Loucy (cell line): ENCODE measurements around the gene CYSTM1.

Experiments used
- H2AFZ ChIP-seq: fragments of 200-600 bp; sonication (generic); 2 replicates; pipeline ENCODE4 v1.6.0; 2016; ENCODE audit warnings: antibody characterized with exemption, mild to moderate bottlenecking, low read length, moderate library complexity
- H3F3A ChIP-seq: fragments of 200-600 bp; 2 replicates; pipeline ENCODE4 v1.6.0; 2016; ENCODE audit warnings: antibody characterized with exemption, low read depth, mild to moderate bottlenecking
- H3K27me3 ChIP-seq: fragments of 200-600 bp; sonication (generic); 2 replicates; pipeline ENCODE4 v1.6.1; 2014; ENCODE audit warnings: low read length, mild to moderate bottlenecking; ENCODE audit not compliant: insufficient read depth, poor library complexity, severe bottlenecking
- H3K36me3 ChIP-seq: fragments of 200-600 bp; sonication (generic); 2 replicates; pipeline ENCODE4 v1.6.1; 2016; ENCODE audit warnings: low read length; ENCODE audit not compliant: insufficient read depth
- H3K4me1 ChIP-seq: fragments of 200-600 bp; sonication (generic); 2 replicates; pipeline ENCODE4 v1.5.1; 2014; ENCODE audit warnings: low read length, mild to moderate bottlenecking; ENCODE audit not compliant: insufficient read depth, poor library complexity, severe bottlenecking
- H3K4me2 ChIP-seq: fragments of 200-600 bp; sonication (generic); 2 replicates; pipeline ENCODE4 v1.6.0; 2014; ENCODE audit warnings: antibody characterized with exemption, low read length, low read depth, mild to moderate bottlenecking; ENCODE audit not compliant: poor library complexity, severe bottlenecking
- H3K4me3 ChIP-seq: fragments of 200-600 bp; sonication (generic); 2 replicates; pipeline ENCODE4 v1.5.1; 2014; ENCODE audit warnings: low read length, mild to moderate bottlenecking, mixed read lengths; ENCODE audit not compliant: poor library complexity, severe bottlenecking
- H3K79me2 ChIP-seq: fragments of 200-600 bp; sonication (generic); 2 replicates; pipeline ENCODE4 v1.6.1; 2014; ENCODE audit warnings: low read length; ENCODE audit not compliant: insufficient read depth
- H3K9ac ChIP-seq: fragments of 200-600 bp; sonication (generic); 2 replicates; pipeline ENCODE4 v1.6.0; 2014; ENCODE audit warnings: mild to moderate bottlenecking, low read depth, low read length, moderate library complexity; ENCODE audit not compliant: poor library complexity, severe bottlenecking
- H3K9me2 ChIP-seq: fragments of 200-600 bp; sonication (generic); replicated peaks from 2 replicates; pipeline ENCODE4 v1.6.1; 2016; ENCODE audit warnings: low read depth, low read length, mixed read lengths
- H3K9me3 ChIP-seq: fragments of 200-600 bp; sonication (generic); 2 replicates; pipeline ENCODE4 v1.6.1; 2014; ENCODE audit warnings: mild to moderate bottlenecking, antibody characterized with exemption, low read length, low read depth; ENCODE audit not compliant: insufficient read depth
- H4K20me1 ChIP-seq: fragments of 200-600 bp; sonication (generic); 2 replicates; pipeline ENCODE4 v1.6.0; 2014; ENCODE audit warnings: antibody characterized with exemption, low read length, mild to moderate bottlenecking; ENCODE audit not compliant: insufficient read depth, poor library complexity, severe bottlenecking
- CTCF ChIP-seq: fragments of 200-600 bp; sonication (generic); conservative IDR thresholded peaks from 2 replicates; pipeline ENCODE4 v1.5.1; 2014; ENCODE audit warnings: mild to moderate bottlenecking, antibody characterized with exemption, low read length
- EZH2phosphoT487 ChIP-seq: fragments of 200-600 bp; IDR thresholded peaks from 2 replicates; pipeline ENCODE4 v1.6.1; 2018; ENCODE audit warnings: antibody characterized with exemption, mild to moderate bottlenecking, moderate library complexity, borderline replicate concordance

Gene CYSTM1

GRCh38 chr5:140190872-140191218 is 15.9 kb downstream of the CYSTM1 start:
- Histone ChIP-seq H3K36me3 (no peaks in the 10 kb centered on the region), H3K4me2 (no peak overlapping the region), H3K9me2 (no peaks in the 10 kb centered on the region), H3K9ac (no peak overlapping the region), H3K27me3 (no peaks in the 10 kb centered on the region), H3K4me3 (no peak overlapping the region), H4K20me1 (no peaks in the 10 kb centered on the region), H3F3A (no peaks in the 10 kb centered on the region), H3K79me2 (no peaks in the 10 kb centered on the region), H2AFZ (no peak overlapping the region), H3K4me1 (peaks cover 11% of the 10 kb centered on the region), H3K9me3 (no peaks in the 10 kb centered on the region)
- TF ChIP-seq EZH2phosphoT487 (no peak), CTCF (no peak)

DNA sequence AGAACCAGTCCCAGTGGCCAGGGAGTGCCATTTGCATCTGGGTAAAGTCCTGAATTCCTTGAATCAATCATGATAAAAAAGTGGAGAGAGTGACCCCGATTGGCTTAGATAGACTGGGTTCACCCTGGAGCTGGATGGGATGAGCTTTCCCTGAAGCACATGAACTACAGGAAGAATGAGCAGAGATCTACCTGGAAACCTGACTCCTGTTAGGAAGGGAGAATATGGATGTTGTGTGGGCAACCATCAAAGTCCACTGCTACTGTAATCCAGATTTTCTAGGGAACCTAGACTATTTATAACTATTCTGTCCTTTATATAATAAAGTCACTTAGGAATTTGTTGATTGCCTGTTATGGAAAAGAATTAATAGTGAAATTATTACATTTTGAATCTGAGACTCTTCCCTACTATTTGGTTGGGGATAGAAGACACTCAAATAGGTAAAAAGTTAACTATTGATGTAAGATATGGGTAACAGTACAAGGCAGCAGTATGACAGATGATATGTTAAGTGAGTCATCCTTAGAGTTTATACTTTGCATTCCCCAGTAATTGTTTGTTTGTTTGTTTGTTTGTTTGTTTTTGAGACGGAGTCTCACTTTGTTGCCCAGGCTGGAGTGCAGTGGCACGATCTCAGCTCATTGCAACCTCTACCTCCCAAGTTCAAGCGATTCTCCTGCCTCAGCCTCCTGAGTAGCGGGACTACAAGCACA is 17.9 kb downstream of the CYSTM1 start:
- Histone ChIP-seq H4K20me1 (no peaks in the 10 kb centered on the region), H3K4me1 (peaks cover 11% of the 10 kb centered on the region), H3K36me3 (no peaks in the 10 kb centered on the region), H3K9me3 (no peaks in the 10 kb centered on the region), H3K9me2 (no peaks in the 10 kb centered on the region), H3K4me2 (no peak overlapping the region), H3K4me3 (no peak overlapping the region), H2AFZ (no peak overlapping the region), H3K79me2 (no peaks in the 10 kb centered on the region), H3K9ac (no peak overlapping the region), H3K27me3 (no peaks in the 10 kb centered on the region), H3F3A (no peaks in the 10 kb centered on the region)
- no peak for TF ChIP-seq CTCF
- no peak for TF ChIP-seq EZH2phosphoT487

GRCh38 chr5:140194662-140195061 is 19.7 kb downstream of the CYSTM1 start:
- Histone ChIP-seq H3K4me1 (peaks cover 11% of the 10 kb centered on the region), H3K4me2 (peak overlapping the region; percentile 39), H2AFZ (0 out of 2 replicates have a peak overlapping the region, but pooled peaks have one; percentile 1), H3K79me2 (no peaks in the 10 kb centered on the region), H3K4me3 (no peak overlapping the region), H3K9ac (no peak overlapping the region), H4K20me1 (no peaks in the 10 kb centered on the region), H3K9me3 (no peaks in the 10 kb centered on the region), H3F3A (no peaks in the 10 kb centered on the region), H3K9me2 (no peaks in the 10 kb centered on the region), H3K36me3 (no peaks in the 10 kb centered on the region), H3K27me3 (no peaks in the 10 kb centered on the region)
- TF ChIP-seq EZH2phosphoT487: no peak
- TF ChIP-seq CTCF: no peak
